Gastroesophageal sphincter (tissue), 3 donors: ENCODE results near the gene SATB2.

ENCODE experiments used
- CTCF ChIP-seq, 4 experiments: fragments of 200-600 bp in 2 of 4; fragments of 450-650 bp in 2 of 4; sonication (generic) in 1 of 4; IDR thresholded peaks; one replicate each; pipeline ENCODE4 v1.5.1; 2017 to 2019; ENCODE audit warnings: antibody characterized with exemption in 4 of 4, mild to moderate bottlenecking in 2 of 4, moderate library complexity in 2 of 4
- POLR2AphosphoS5 ChIP-seq: sonication (generic); formaldehyde crosslinking; IDR thresholded peaks from one replicate; pipeline ENCODE4 v1.6.1; 2017; ENCODE audit warnings: antibody characterized with exemption

- TF ChIP-seq POLR2AphosphoS5 (no peak), CTCF (IDR thresholded peaks at IDR 0.05) (no peak)
These were observed 7.0 kb upstream of the SATB2 start for GRCh38 chr2:199464606-199465352.
